ENCODE measurements around the gene PRDX3. TPM values are rescaled to one million over a fixed set of nuclear protein-coding genes. Genes with fewer than 3 reads are reported as not detected.
"Not testable (repeated sequence)": the region's sequence is repeated elsewhere in the genome, so short reads cannot be mapped to it uniquely, and the experiment has no call there.

Gene PRDX3
- total RNA-seq, 2 donors from 2014 or later: 222 to 246 TPM

DNA sequence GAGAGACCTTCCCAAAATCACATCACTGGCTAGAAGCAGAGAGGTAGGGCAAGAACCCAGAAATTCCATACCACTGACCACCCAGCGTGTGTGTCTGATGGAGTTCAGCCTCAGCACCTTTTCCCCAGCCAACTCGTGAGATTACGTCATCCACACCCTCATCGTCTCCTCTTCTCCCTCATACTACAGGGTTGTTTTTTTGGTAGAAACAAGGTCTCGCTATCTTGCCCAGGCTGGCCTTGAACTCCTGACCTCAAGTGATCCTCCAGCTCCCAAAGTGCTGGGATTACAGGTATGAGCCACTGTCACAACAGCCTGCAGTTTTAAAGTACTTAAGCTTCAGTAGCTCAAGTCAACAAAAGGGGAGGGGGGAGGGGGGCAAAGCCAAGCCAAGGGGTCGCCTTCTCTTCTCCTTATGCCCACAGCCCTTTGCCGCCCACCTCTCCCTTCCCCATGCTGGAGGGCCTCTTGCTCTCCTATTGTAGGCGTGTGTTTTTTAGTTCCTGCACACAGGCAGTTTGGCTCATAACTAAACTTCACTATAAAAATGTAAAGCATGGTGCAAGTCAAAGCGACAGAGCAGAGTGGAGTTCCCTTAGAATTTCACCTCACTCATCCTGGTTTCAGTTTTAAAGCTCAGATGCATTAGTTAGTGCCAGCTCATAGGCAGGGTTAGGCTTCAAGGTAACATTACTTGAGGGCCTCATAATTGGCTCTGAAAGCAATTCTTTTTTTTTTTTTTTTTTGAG lies 5.2 kb upstream of the PRDX3 start:
- no peaks in the 10 kb centered on the region for H3K36me3 Mint-ChIP-seq
- peak overlapping the region in 1 of 2 donors; percentile 57 for H3K27ac Mint-ChIP-seq
- ATAC-seq: peak; percentile 51 to 89
- no peaks in the 10 kb centered on the region for H3K9me3 Mint-ChIP-seq
- no peak for DNase-seq (ENCODE audit: low spot score in 2 of 2)

DNA sequence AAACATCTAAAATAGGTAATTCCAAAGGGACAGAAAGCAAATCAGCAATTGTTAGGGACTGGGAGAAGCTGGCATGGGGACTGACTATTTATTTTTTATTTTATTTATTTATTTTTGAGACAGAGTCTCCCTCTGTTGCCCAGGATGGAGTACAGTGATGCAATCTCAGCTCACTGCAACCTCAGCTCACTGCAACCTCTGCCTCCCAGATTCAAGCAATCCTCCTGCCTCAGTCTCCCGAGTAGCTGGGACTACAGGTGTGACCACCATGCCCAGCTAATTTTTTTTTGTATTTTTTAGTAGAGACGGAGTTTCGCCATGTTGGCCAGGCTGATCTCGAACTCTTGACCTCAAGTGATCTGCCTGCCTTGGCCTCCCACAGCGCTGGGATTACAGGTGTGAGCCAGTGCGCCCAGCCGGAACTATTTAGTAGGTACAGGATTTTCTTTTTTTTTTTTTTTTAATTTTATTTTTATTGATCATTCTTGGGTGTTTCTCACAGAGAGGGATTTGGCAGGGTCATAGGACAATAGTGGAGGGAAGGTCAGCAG lies 2.3 kb upstream of the PRDX3 start:
- ATAC-seq; H3K9me3 Mint-ChIP-seq; DNase-seq (ENCODE audit: low spot score in 2 of 2); H3K27ac Mint-ChIP-seq: not testable (repeated sequence)
- peaks cover 11 to 16% of the 10 kb centered on the region in 2 donors for H3K36me3 Mint-ChIP-seq

DNA sequence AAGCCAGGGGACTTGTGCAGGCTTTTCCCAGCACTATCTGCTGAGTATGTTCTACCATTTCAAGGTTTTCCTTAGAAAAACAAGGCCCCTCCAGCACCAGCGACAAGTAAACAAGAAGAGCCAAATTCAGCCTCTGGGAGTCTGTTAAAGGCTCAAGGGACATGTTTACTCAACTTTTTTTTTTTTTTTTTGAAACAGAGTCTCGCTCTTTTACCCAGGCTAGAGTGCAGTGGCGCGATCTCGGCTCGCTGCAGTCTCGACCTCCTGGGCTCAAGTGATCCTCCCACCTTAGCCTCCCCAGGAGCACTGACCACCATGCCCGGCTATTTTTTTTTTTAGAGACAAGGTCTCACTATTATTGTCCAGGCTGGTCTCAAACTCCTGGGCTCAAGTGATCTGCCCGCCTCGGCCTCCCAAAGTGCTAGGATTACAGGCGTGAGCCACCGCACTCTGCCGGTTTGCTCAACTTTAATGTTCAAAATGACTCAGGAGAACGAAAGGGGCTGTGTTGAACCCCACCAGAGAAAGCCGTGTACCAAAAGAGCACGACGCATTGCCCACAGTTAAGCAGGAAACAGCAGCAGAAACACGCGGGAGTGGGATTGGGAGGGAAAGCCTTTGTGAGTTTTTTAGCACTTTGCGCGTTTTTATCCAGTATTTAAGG lies 772 bp downstream of the PRDX3 start:
- Mint-ChIP-seq H3K27ac (peak overlapping the region; percentile 99), H3K9me3 (no peaks in the 10 kb centered on the region), H3K36me3 (peaks cover 19 to 24% of the 10 kb centered on the region in 2 donors)
- DNase-seq (ENCODE audit: low spot score in 2 of 2): peak; percentile 50 to 69
- peak; percentile 42 to 65 for ATAC-seq

DNA sequence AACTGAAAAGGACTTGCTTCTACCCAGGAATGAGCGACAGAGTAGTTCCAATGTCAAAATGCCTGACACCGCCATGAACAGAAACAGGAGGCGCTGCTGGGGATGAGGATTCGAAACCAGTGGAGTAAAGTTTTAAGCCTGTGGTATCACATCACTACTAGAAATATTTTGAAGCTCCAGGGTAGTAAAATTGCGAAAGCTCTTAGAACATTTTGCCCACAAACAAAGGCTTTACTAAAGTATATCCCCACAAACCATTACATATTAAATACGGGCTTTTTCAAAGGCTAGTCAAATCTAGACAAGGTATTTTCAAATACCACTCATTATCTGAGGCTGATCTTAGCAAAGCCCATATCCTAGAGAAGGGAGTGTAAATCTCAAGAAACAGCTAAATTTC lies 2.4 kb downstream of the PRDX3 start:
- peak overlapping the region; percentile 95 to 99 for H3K27ac Mint-ChIP-seq
- ATAC-seq (peak in 1 of 2 donors; percentile 69), DNase-seq (ENCODE audit: low spot score in 2 of 2) (peak in 1 of 2 donors; percentile 30)
- peaks cover 19 to 35% of the 10 kb centered on the region in 2 donors for H3K36me3 Mint-ChIP-seq
- H3K9me3 Mint-ChIP-seq: no peaks in the 10 kb centered on the region

DNA sequence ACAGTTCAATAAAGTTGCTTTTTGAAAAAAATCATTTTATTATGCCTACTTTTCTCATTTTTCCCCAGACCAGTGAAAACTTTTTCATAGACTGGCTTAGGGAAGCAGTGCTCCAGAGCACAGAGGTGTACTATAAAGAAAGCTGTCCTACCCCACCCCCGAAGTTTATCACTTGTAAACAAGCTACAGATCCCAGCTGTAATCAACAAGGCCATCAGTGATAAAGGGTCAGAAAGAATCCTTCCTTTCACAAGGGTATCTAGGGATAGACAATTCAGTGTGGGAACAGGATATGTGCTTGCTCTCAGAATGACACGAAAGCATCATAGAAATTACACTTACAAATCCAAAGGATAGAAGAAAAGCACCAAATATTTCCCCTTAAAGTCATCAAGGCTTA lies 4.5 kb downstream of the PRDX3 start:
- no peaks in the 10 kb centered on the region for H3K9me3 Mint-ChIP-seq
- H3K36me3 Mint-ChIP-seq: peaks cover 19 to 44% of the 10 kb centered on the region in 2 donors
- DNase-seq (ENCODE audit: low spot score in 2 of 2) (no peak), ATAC-seq (no peak)
- H3K27ac Mint-ChIP-seq: no peak overlapping the region

DNA sequence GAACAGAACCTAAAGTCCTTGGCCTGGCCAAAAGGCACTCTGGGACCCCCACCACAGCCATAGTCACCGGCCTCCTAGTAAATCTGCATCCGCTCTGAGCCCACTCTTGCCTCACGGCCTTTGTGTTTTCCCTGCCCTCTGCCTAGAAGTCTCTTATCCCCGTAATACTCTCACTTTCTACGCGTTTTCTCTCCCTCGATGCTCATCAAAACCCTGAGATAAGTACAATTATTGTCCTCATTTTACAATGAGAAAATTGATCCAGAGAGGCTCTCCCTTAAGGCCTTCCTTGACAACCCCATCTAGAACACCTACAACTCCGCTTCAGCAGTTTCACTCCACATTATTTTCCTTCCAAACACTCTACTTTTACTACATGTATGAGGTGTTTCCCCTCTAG lies 11.6 kb downstream of the PRDX3 start:
- DNase-seq (ENCODE audit: low spot score in 2 of 2) (no peak), ATAC-seq (no peak)
- Mint-ChIP-seq H3K36me3 (peaks cover 6 to 18% of the 10 kb centered on the region in 2 donors), H3K27ac (peak overlapping the region; percentile 1 to 90), H3K9me3 (no peaks in the 10 kb centered on the region)

DNA sequence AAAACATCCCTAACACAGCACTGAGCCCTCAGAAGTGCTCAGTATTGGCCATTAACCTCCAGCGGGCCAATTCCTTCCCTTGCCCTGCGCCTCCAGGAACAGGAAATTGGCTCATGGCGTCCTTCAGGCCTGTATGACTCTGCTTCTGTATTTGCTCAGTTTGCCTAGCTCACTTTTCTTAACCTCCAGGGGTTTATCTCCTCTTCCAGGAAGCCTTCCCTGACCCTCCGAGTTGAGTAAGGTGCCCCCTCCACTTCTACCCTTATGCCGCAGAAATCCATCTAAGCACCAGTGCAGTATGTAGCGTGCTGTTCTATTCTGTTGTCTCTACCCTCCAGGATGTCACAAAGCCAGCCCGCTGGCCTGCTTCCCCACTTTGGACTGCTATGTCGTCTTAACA lies 12.0 kb downstream of the PRDX3 start:
- DNase-seq (ENCODE audit: low spot score in 2 of 2) (no peak), ATAC-seq (no peak)
- Mint-ChIP-seq H3K36me3 (peaks cover 6 to 13% of the 10 kb centered on the region in 2 donors), H3K27ac (peak overlapping the region; percentile 90 to 91), H3K9me3 (no peaks in the 10 kb centered on the region)

DNA sequence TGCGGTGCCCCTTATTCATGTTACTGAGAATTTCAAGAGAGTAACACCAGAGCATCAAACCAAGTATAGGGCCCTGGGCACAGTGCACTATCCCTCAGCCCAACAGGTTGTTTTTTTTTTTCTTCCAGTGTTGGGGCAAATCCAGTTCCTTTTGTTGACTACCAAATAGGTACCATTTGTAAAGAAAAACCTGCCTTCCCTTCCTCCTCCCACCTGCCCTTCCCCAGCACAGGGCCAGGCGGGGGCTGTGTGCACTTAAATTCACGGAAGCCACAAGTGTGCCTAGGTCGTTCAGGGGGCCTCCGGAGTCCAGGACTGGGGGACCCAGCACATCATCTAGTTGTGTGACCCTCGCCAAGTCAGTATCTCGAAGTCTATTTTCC lies 12.5 kb downstream of the PRDX3 start:
- no peaks in the 10 kb centered on the region for H3K9me3 Mint-ChIP-seq
- DNase-seq (ENCODE audit: low spot score in 2 of 2): no peak
- ATAC-seq: peak in 1 of 2 donors; percentile 18
- H3K36me3 Mint-ChIP-seq: peaks cover 6 to 12% of the 10 kb centered on the region in 2 donors
- peak overlapping the region; percentile 90 to 91 for H3K27ac Mint-ChIP-seq

DNA sequence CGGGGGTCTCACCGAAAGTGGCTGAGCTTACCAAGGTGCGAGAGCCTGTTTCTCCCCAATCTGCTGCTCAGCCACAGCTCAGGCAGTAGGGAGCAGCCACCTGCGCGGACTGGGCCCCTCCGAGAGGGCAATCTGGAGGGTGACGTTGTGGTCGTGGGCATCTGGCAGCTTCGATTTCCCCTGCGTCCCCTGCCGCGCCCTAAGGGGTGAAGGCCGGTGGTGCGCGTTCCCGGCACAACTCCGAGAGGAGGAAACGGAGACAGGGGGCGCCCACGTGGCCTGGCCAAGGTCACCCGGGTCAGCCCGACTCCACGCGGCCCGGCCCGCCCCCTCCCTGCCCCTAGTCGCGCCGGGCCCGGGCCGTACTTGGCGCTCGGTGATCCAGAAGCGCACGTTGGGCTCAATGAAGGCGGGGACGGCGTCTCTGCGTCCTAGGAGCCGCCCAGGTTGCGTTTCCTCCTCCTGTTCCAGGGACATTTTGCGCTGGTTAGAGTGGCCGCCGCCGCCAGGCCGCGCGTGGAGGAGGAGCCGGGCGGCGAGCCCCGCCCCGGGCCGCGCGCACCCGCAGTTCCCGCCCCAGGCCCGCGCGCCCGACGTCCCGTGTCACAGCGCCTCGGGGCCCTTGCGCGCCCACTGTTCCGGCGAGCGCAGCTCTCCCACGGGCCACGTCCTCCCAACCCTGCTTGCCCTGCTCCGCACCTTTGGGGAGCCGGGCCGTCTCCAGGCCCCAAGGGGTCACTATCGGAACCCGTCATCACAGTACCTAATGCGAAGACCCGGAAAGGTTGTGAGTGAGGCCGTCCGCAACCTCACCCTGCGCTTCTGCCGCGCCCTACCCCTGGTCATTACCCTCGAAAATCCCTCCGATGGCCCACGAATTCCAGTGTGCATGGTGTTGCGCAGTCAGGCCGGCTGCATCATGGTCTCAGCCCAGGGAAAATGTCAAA lies 13.2 kb downstream of the PRDX3 start, which contains the start of gene SFXN4:
Gene SFXN4, minus strand, starts transcription at position 544 of the 947 bp plus-strand sequence. Its CDS starts 67 bp downstream, at position 477.
- ATAC-seq (peak; percentile 92 to 95), DNase-seq (ENCODE audit: low spot score in 2 of 2) (peak; percentile 84 to 86)
- Mint-ChIP-seq H3K36me3 (peaks cover 6 to 12% of the 10 kb centered on the region in 2 donors), H3K27ac (peak within 1 kb of the TSS; percentile 90 to 92), H3K9me3 (no peaks in the 10 kb centered on the region)

DNA sequence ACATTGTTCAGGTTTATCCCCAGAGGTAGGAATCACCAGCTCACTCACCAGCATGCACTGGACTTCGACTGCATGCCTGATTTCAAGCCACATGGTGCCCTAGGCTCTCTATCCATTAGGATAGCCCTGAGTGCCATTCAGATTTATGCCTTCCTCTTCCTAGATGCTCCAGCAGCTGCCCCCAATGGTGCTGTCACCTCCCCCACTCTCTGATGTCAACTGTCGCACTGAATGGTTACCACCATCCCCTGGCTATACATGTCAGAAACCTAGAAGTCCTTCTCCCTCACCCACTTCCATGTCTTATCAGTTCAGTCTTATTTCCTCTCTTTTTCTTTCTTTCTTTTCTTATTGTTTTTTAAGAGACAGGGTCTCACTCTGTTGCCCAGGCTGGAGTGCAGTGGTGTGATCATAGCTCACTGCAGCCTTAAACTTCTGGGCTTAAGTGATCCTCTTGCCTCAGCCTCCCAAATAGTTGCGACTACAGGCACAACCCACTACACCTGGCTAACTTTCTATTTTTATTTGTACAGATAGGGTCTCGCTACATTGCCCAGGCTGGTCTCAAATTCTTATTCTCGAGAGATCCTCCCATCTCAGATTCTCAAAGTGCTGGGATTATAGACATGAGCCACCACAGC lies 16.0 kb downstream of the PRDX3 start:
- H3K36me3 Mint-ChIP-seq: peaks cover 7 to 13% of the 10 kb centered on the region in 2 donors
- ATAC-seq (no peak), DNase-seq (ENCODE audit: low spot score in 2 of 2) (no peak)
- peak overlapping the region in 1 of 2 donors; percentile 75 for H3K27ac Mint-ChIP-seq
- H3K9me3 Mint-ChIP-seq: no peaks in the 10 kb centered on the region

DNA sequence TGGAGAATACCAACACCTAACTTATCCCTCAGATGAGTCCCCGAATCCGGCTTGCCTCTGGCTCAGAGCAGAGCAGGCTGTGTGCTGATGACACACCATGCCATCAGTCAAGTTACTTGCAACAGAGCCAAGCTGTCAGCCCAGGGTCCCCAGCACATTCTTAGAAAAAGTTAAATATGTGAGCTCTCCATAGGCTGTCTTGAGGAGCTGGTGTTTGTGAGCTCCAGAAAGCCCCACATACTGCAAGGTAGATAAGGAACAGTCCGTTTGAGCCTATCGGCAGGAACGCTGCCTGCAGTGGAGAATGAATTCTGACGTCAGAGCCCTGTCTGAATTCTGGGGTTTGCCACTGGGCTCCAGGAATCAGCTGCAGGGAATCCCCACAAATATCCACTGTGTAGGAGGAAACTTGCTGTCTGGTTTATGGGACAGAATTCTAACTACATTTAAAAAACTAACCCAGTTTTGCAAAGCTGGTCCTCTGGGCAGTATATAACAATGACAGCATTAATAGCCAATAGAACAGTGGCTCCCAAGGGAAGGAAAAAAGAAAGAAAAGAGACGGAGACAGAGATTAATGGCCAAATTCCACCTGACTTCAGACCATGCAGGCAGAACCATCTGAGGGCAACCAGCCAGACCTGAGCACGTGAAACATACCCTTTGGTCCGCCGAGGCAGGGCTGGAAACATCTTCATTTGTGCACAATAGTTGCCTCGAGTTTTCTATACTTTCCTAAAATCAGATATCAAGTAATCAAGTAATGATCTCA lies 16.7 kb downstream of the PRDX3 start:
- ATAC-seq (no peak), DNase-seq (ENCODE audit: low spot score in 2 of 2) (no peak)
- no peak overlapping the region for H3K27ac Mint-ChIP-seq
- peaks cover 8 to 14% of the 10 kb centered on the region in 2 donors for H3K36me3 Mint-ChIP-seq
- no peaks in the 10 kb centered on the region for H3K9me3 Mint-ChIP-seq

DNA sequence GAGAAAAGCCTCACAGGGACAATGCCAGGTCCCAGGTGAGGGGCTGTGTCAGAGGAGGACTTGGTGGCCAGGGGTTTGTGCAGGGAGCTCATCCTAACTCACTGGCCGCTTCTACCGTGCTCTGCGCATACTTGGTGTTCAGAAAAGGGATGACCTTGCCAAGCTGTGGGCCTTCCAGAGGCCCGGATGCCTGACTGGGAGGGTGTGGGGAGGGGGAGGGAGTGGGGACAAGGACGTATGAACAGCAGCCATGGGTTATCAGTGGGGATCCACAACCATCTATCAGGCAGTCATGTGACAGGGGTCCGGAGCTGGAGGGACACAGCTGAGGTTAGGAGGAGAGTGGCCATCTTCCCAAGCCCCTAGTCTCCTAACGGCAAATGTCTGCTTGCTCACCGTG lies 19.3 kb downstream of the PRDX3 start:
- no peaks in the 10 kb centered on the region for H3K9me3 Mint-ChIP-seq
- ATAC-seq (no peak), DNase-seq (ENCODE audit: low spot score in 2 of 2) (peak in 1 of 2 donors; percentile 48)
- H3K27ac Mint-ChIP-seq: no peak overlapping the region
- H3K36me3 Mint-ChIP-seq: peaks cover 19 to 20% of the 10 kb centered on the region in 2 donors

DNA sequence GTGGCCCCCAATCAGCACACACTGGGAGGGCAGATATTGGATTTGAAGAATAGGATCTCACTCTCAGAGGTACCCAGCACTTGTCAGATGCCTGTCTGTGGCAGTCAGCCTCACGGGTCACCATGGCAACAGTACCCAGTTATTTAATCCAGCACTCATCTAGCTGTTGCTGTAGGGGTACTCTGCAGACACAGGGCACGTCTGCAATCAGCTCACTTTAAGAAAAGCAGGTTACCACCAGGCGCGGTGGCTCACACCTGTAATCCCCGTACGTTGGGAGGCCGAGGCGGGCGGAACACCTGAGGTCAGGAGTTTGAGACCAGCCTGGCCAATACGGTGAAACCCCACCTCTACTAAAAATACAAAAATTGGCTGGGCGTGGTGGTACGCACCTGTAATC lies 25.0 kb downstream of the PRDX3 start:
- DNase-seq (ENCODE audit: low spot score in 2 of 2) (no peak), ATAC-seq (no peak)
- Mint-ChIP-seq H3K36me3 (peaks cover 30 to 33% of the 10 kb centered on the region in 2 donors), H3K27ac (peak overlapping the region in 1 of 2 donors; percentile 22), H3K9me3 (no peaks in the 10 kb centered on the region)

DNA sequence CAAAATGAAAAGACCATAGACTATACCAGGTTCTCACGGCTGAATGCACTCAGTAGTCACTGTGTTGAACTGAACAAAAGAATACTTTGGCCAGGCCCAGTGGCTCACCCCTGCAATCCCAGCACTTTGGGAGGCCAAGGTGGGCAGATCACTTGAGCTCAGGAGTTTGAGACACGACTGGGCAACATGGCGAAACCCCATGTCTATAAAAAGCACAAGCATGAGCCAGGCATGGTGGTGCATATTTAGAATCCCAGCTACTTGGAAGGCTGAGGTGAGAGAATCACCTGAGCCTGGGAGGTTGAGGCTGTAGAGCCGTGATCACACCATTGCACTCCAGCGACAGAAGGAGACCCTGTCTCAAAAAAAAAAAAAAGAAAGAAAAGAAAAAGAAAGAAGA lies 25.6 kb downstream of the PRDX3 start:
- no peaks in the 10 kb centered on the region for H3K9me3 Mint-ChIP-seq
- ATAC-seq (no peak), DNase-seq (ENCODE audit: low spot score in 2 of 2) (no peak)
- H3K27ac Mint-ChIP-seq: no peak overlapping the region
- peaks cover 28 to 30% of the 10 kb centered on the region in 2 donors for H3K36me3 Mint-ChIP-seq

DNA sequence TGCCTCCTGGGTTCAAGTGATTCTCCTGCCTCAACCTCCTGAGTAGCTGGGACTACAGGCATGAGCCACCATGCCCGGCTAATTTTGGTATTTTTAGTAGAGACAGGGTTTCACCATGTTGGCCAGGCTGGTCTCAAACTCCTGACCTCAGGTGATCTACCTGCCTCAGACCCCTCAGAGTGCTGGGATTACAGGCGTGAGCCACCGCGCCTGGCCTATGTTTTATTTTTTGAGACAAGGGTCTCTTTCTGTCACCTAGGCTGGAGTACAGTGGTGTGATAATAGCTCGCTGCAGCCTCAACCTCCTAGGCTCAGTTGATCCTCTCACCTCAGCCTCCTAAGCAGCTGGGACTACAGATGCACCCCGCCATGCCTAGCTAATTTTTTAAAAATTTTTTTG lies 27.0 kb downstream of the PRDX3 start:
- DNase-seq (ENCODE audit: low spot score in 2 of 2); H3K9me3 Mint-ChIP-seq; H3K27ac Mint-ChIP-seq; ATAC-seq: not testable (repeated sequence)
- peaks cover 20 to 24% of the 10 kb centered on the region in 2 donors for H3K36me3 Mint-ChIP-seq

Data from activated naive CD4-positive, alpha-beta T cell treated with anti-CD3 and anti-CD28 coated beads, Interleukin-2, amount 50 U/mL, for 72 hours (primary cell).